A549 treated with CORT108297 at 1 μM for 4 hours (cell line): ENCODE results near the gene ERN2. TPM values are rescaled to one million over a fixed set of nuclear protein-coding genes. Genes with fewer than 3 reads are reported as not detected.

ENCODE experiments used
- total RNA-seq: library from RNA; stranded (reverse); fragments of 200-300 nt; extraction: Qiagen RNA extraction; gene quantifications from 5 replicates; pipeline ENCODE4 v1.2.3, GENCODE V29; 2022

The ERN2 gene
- not detected in 5 replicates for total RNA-seq

DNA sequence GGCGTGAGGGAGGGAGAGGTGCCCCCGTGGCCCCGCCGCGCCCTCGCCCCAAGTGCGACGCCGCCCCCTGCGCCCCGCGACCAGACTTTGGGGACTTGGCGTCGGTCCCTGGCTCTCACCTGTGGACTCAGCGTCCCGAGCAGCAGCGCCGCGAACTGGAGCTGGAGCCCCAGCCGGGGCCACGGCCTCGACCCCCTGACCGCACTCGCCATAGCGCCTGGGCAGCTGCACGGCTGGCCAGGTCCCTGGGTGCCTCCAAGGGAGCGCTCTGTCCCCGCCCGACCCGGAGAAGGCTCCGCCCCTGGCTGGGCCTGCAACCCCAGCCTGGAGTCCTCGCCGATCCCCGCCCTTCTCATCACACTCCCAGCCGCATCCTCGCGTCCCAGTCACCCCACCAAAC, at the start of gene ERN2:
TSS of gene ERN2 (minus strand) at position 247 of the 400 bp plus-strand sequence. CDS start at position 212, 35 bp downstream.

DNA sequence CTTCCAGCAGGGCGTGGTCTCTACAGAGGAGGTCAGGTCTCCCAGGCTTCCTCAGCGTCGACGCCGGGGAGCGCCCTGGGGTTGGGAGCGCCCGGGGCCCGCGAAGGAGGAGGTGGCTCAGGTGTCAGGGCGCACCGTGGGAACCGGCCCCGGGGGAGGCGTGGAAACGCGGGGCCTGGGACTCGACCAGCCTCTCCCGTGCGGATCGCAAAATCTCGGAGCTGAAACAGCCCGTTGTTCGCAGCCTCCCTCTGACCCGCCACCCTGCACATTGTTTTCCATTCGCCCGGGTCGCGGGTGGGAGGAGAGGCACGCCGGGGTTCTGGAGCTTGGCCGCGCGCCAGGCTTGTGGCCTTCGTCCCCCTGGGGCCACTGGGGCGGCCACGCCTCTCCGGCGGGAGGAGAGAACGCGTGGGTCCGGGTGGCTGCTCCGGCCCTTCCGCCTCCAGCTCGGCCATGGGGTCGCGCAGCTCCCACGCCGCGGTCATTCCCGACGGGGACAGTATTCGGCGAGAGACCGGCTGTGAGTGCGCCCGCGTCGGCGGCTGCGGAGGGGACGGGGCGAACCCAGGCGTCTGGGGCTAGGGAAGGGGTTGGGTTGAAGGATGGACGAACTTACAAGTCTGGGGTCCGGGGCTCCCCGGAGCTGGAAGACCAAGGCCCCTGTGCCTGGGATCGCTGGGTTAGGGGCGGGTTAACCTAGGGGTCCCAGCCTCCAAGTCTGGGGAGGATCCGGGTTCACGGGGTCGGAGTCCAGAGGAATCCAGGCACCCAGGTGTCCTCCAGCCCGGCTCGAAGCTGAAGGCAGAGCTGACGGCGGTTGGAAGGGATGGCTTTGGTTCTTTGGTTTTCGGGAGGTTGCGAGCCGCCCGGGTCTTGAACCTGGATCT, 41.8 kb upstream of the ERN2 start, which contains the start of gene CHP2:
TSS of gene CHP2 (plus strand) at position 433 of the 890 bp plus-strand sequence. CDS start at position 457, 24 bp downstream.

DNA sequence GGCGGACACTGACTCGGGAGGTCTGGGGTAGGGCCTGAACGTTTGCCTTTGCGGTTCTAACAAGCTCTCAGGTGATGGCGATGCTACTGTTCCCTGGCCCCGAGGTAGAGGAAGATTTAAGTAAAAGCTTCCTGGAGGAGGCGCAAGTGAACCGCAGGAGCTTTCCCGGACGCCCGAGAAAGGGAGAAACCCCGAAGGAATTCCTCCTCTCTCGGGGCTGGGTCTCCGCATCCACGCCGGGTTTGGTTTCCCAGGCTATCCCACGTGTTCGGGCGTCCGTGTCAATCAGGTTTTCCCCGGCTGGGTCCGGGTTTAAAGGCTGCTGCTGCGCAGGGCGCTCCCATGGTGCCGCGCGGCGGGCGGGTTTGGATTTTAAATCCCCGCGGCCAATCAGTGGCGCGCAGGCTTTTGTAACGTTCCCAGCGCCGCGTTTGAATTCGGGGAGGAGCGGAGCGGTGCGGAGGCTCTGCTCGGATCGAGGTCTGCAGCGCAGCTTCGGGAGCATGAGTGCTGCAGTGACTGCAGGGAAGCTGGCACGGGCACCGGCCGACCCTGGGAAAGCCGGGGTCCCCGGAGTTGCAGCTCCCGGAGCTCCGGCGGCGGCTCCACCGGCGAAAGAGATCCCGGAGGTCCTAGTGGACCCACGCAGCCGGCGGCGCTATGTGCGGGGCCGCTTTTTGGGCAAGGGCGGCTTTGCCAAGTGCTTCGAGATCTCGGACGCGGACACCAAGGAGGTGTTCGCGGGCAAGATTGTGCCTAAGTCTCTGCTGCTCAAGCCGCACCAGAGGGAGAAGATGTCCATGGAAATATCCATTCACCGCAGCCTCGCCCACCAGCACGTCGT, 34.4 kb downstream of the ERN2 start, which contains the start of gene PLK1:
TSS of gene PLK1 (plus strand) at position 460 of the 844 bp plus-strand sequence. CDS start at position 504, 44 bp downstream.

DNA sequence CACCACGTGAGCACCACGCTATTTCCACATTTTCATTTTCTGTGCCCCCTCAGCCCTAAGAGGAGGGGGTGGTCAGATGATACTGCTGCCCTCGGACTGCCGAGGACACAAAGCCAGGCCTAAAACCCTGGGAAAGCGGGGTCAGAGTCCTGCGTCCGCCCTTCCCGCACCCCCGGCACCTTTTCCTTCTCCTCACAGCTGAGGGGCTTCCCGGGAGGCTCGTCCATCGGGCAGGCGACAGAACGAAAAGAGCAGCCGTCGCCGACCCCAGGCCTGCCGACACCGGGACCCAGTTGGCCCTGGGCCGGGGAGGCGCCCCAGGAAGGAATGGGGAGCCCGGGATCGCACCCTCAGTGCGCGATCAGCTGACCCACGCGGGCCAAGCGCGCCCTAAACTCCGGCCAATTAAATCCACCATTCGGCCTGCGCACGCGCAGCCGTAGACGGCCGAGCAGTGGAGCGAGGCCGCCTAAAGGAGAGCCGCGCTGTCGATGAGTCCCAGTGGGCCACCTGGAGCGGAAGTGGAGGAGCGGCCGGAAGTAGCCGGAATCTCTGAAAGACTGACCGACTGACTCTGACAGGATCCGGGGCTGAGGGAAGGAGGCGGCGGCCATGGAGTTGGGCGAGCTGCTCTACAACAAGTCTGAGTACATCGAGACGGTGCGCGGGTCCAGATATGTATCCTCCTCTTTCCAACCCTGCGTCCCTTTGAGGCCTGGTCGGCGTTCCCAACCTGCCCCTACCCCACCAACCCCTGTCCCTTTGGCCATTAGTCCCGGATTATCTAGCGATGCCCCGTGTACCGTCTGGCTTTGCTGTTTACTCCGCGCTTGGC, 71.9 kb downstream of the ERN2 start, which contains the start of the genes DCTN5 and PALB2:
TSS of gene DCTN5 (plus strand) at position 536 of the 835 bp plus-strand sequence. CDS start at position 613, 77 bp downstream.
TSS of gene PALB2 (minus strand) at position 380 of the 835 bp plus-strand sequence. CDS start at position 227, 153 bp downstream.

Other genes with a start within 250 kb of the ERN2 start
- 24.1 to 31.6 TPM (median 29.5 TPM) in 5 replicates for gene GGA2, start 202.7 kb downstream of the ERN2 start, total RNA-seq
- gene EARS2, start 155.9 kb downstream of the ERN2 start, total RNA-seq = 24.0 to 34.1 TPM (median 31.5 TPM) in 5 replicates
- gene UBFD1, start 155.5 kb downstream of the ERN2 start, total RNA-seq = 44.5 to 54.5 TPM (median 51.4 TPM) in 5 replicates
- gene NDUFAB1, start 116.9 kb downstream of the ERN2 start, total RNA-seq = 169 to 208 TPM (median 180 TPM) in 5 replicates
- 11.4 to 12.0 TPM (median 11.7 TPM) in 5 replicates for gene PALB2, start 71.9 kb downstream of the ERN2 start, total RNA-seq
- gene DCTN5, start 71.8 kb downstream of the ERN2 start, total RNA-seq = 67.6 to 75.4 TPM (median 72.2 TPM) in 5 replicates
- gene PLK1, start 34.3 kb downstream of the ERN2 start, total RNA-seq = 150 to 186 TPM (median 167 TPM) in 5 replicates
- 0.05 to 0.07 TPM in 2 of 5 replicates, not detected in the others for gene CHP2, start 41.8 kb upstream of the ERN2 start, total RNA-seq
- 0.15 to 0.32 TPM (median 0.22 TPM) in 5 replicates for gene PRKCB, start 122.8 kb upstream of the ERN2 start, total RNA-seq